Testis (tissue), 3 donors: ENCODE measurements around the gene MIR17HG. TPM values are rescaled to one million over a fixed set of nuclear protein-coding genes. Genes with fewer than 3 reads are reported as not detected.
"Not testable (repeated sequence)": the region's sequence is repeated elsewhere in the genome, so short reads cannot be mapped to it uniquely, and the experiment has no call there.

Experiments used
- DNase-seq: peaks from one replicate; pipeline ENCODE4 v3.0.0-alpha.2; 2019
- H3K27ac ChIP-seq, 2 donors: fragments of 200-600 bp; sonication (generic); one replicate each; pipeline ENCODE4 v1.5.1; 2019
- H3K27me3 ChIP-seq: fragments of 200-600 bp; sonication (generic); one replicate; pipeline ENCODE4 v1.5.1; 2019
- H3K36me3 ChIP-seq: fragments of 200-600 bp; sonication (generic); one replicate; pipeline ENCODE4 v1.5.1; 2017; ENCODE audit warnings: low read depth; ENCODE audit errors: missing control alignments
- H3K4me1 ChIP-seq: fragments of 200-600 bp; sonication (generic); one replicate; pipeline ENCODE4 v1.5.1; 2019
- H3K4me3 ChIP-seq, 2 donors: fragments of 200-600 bp; sonication (generic); one replicate each; pipeline ENCODE4 v1.5.1; 2017 to 2019
- H3K9me3 ChIP-seq: fragments of 200-600 bp; sonication (generic); one replicate; pipeline ENCODE4 v1.5.1; 2017
- CTCF ChIP-seq, 3 experiments: fragments of 450-650 bp in 2 of 3; fragments of 200-600 bp in 1 of 3; sonication (generic) in 1 of 3; IDR thresholded peaks; one replicate each; pipeline ENCODE4 v1.5.1; 2016 to 2019; ENCODE audit warnings: antibody characterized with exemption in 3 of 3, mild to moderate bottlenecking in 2 of 3, moderate library complexity in 1 of 3
- POLR2A ChIP-seq: fragments of 450-650 bp; IDR thresholded peaks from one replicate; pipeline ENCODE4 v1.6.1; 2017; ENCODE audit warnings: antibody characterized with exemption, mild to moderate bottlenecking, moderate library complexity
- WGBS, 2 donors: methylation state at CpG; one replicate each; pipeline ENCODE4 v1.1.5; 2018; 5-methylcytosine and 5-hydroxymethylcytosine counted together
- intact Hi-C: fragments of 100-400 bp; cut with DNase I; formaldehyde crosslinking; loops from one replicate; pipeline ENCODE4 v1.15.1; 2023; ENCODE audit warnings: low total_unique reads
- polyA plus RNA-seq: library from polyadenylated mRNA; stranded (reverse); fragments of 350-450 nt; fragmentation: Illumina TruSeq; extraction: RNeasy Lipid Tissue Mini Kit (QIAGEN cat#74804); gene quantifications from one replicate; pipeline ENCODE4 v1.2.3, GENCODE V29; 2014; ENCODE audit warnings: low read depth, low replicate concordance; ENCODE audit not compliant: insufficient read depth
- total RNA-seq, 2 donors: library from RNA; depleted of rRNA; stranded (reverse); fragments of >200 nt; gene quantifications; one replicate each; pipeline ENCODE4 v1.2.3, GENCODE V29; 2016

The MIR17HG gene
- total and polyA plus RNA-seq, 3 donors from 2014 or later = 3.3 to 7.7 (median 7.4) TPM

DNA sequence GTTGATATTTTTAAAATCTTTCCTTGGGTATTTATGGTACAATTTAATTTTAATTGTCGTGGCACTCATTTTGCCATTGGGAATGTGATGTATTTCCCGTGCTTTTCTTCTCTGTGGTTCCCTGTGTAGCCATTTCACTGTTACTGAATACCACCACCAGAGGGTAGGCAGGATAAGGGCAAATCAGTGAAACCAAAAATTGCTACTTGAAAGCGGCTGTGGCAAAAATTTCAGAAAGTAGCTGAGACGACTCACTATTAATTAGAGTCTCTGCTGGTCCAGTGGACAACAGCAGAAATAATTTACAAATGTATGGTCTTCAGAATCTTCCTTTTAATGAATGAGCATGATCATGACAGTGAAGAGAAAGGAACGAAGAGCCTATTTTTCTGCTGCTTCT is 34.4 kb upstream of the MIR17HG start:
- no peaks in the 10 kb centered on the region for H3K27me3 ChIP-seq
- H3K9me3 ChIP-seq = no peaks in the 10 kb centered on the region
- H3K36me3 ChIP-seq = no peaks in the 10 kb centered on the region
- H3K4me1 ChIP-seq = no peaks in the 10 kb centered on the region
- peak; percentile 38 to 63 (median 60) for TF ChIP-seq CTCF (IDR thresholded peaks at IDR 0.05)
- no peak for TF ChIP-seq POLR2A
- H3K27ac ChIP-seq = no peak overlapping the region
- DNase-seq = peak; percentile 49
- no peak overlapping the region for H3K4me3 ChIP-seq
- intact Hi-C loops = no loop called here
- WGBS, 2 donors = 38 to 42% methylated on average over 5 of the region's 5 CpGs

DNA sequence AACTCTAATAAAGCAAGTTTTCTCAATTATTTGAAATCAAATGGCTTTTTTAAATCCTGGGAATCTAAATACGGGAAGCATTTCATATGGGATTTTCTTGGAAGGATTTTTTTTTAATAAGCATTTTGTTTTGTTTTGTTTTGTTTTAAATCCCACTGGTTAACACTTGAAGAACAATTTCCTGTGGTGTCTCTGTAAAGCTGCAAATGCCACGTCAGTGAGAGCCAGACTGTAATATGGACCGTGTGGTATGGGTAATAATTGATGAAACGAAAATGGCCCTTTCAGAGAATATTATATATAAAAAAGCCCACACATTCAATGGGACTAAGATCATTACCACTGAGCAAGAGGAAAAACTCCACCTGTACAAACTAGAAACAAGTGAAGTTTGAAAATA is 33.9 kb upstream of the MIR17HG start:
- no peak for DNase-seq
- Histone ChIP-seq H3K27ac (no peak overlapping the region), H3K9me3 (no peaks in the 10 kb centered on the region), H3K4me3 (no peak overlapping the region), H3K27me3 (no peaks in the 10 kb centered on the region), H3K36me3 (no peaks in the 10 kb centered on the region), H3K4me1 (no peaks in the 10 kb centered on the region)
- intact Hi-C loops = no loop called here
- no peak for TF ChIP-seq POLR2A
- TF ChIP-seq CTCF (IDR thresholded peaks at IDR 0.05) = no peak
- WGBS, 2 donors = 55 to 63% methylated on average over 4 of the region's 4 CpGs

DNA sequence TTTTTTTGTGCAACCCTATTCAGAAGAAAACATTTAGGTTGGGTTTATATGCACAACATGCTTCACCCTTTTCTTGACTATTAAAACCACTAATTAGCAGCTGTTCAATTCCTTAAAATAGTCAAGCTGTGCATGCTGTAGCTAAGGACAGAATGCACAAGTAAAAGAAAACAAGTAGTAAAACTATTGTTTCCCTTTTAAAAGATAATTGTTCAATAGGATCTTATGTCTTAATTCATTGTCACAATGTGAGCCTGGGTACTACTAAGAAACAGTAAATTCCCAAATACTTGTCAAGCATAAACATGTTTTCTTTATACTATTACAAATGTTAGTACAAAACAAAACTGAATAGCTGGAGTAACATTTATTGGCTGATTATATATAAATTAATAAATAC is 32.6 kb upstream of the MIR17HG start:
- Histone ChIP-seq H3K27ac (no peak overlapping the region), H3K4me3 (no peak overlapping the region), H3K9me3 (no peaks in the 10 kb centered on the region), H3K36me3 (no peaks in the 10 kb centered on the region), H3K27me3 (no peaks in the 10 kb centered on the region), H3K4me1 (no peaks in the 10 kb centered on the region)
- DNase-seq = no peak
- intact Hi-C loops = no loop called here
- TF ChIP-seq CTCF (IDR thresholded peaks at IDR 0.05) (no peak), POLR2A (no peak)

- no peak for DNase-seq
- Histone ChIP-seq H3K36me3 (no peaks in the 10 kb centered on the region), H3K27me3 (no peaks in the 10 kb centered on the region), H3K27ac (no peak overlapping the region), H3K4me1 (no peaks in the 10 kb centered on the region), H3K4me3 (no peak overlapping the region), H3K9me3 (no peaks in the 10 kb centered on the region)
- 84 to 85% methylated on average over 6 of the region's 6 CpGs for WGBS, 2 donors
- TF ChIP-seq POLR2A = no peak
- TF ChIP-seq CTCF (IDR thresholded peaks at IDR 0.05) = no peak
- intact Hi-C loops = no loop called here
These were observed 28.6 kb upstream of the MIR17HG start for GRCh38 chr13:91318886-91319285.

GRCh38 chr13:91319996-91320395 is 27.5 kb upstream of the MIR17HG start:
- WGBS, 2 donors = 88 to 98% methylated on average over 6 to 8 of the region's 8 CpGs
- Histone ChIP-seq H3K36me3 (no peaks in the 10 kb centered on the region), H3K4me3 (no peak overlapping the region), H3K9me3 (no peaks in the 10 kb centered on the region), H3K27ac (no peak overlapping the region), H3K27me3 (no peaks in the 10 kb centered on the region), H3K4me1 (no peaks in the 10 kb centered on the region)
- DNase-seq = no peak
- intact Hi-C loops = no loop called here
- TF ChIP-seq CTCF (IDR thresholded peaks at IDR 0.05) = no peak
- no peak for TF ChIP-seq POLR2A

- H3K36me3 ChIP-seq, H3K27me3 ChIP-seq, H3K4me1 ChIP-seq, H3K27ac ChIP-seq, intact Hi-C loops, H3K4me3 ChIP-seq, DNase-seq, H3K9me3 ChIP-seq: not testable (repeated sequence)
- 55 to 92% methylated on average over 1 of the region's 1 CpG for WGBS, 2 donors
These were observed 26.5 kb upstream of the MIR17HG start for GRCh38 chr13:91320990-91321389.
